H9 (cell line): ENCODE data around the gene RICTOR. TPM values are rescaled to one million over a fixed set of nuclear protein-coding genes. Genes with fewer than 3 reads are reported as not detected.

Experiments used
- DNase-seq: peaks from one replicate; pipeline ENCODE4 v3.0.0-alpha.2; 2017
- H2AFZ ChIP-seq: one replicate; pipeline ENCODE4 v1.6.1; 2013; ENCODE audit warnings: mild to moderate bottlenecking, low read length, control low read depth, moderate library complexity
- H2AK5ac ChIP-seq: 2 replicates; pipeline ENCODE4 v1.6.1; 2013; ENCODE audit warnings: low read length, control low read depth, mixed read lengths; ENCODE audit not compliant: insufficient read length
- H2BK120ac ChIP-seq: one replicate; pipeline ENCODE4 v1.6.1; 2013; ENCODE audit warnings: low read depth, mild to moderate bottlenecking, low read length, control low read depth, inconsistent platforms; ENCODE audit not compliant: poor library complexity, severe bottlenecking
- H2BK12ac ChIP-seq: 2 replicates; pipeline ENCODE4 v1.6.1; 2013; ENCODE audit warnings: low read length, control low read depth, mixed read lengths, low read depth; ENCODE audit not compliant: insufficient read length
- H2BK15ac ChIP-seq: 2 replicates; pipeline ENCODE4 v1.6.1; 2013; ENCODE audit warnings: low read depth, low read length, control low read depth
- H2BK20ac ChIP-seq: one replicate; pipeline ENCODE4 v1.6.1; 2013; ENCODE audit warnings: low read depth, mild to moderate bottlenecking, low read length, control low read depth, inconsistent platforms; ENCODE audit not compliant: poor library complexity, severe bottlenecking
- H2BK5ac ChIP-seq: 2 replicates; pipeline ENCODE4 v1.6.1; 2013; ENCODE audit warnings: low read length, control low read depth, mixed read lengths; ENCODE audit not compliant: insufficient read length
- H3K14ac ChIP-seq: 2 replicates; pipeline ENCODE4 v1.6.1; 2013; ENCODE audit warnings: low read length, control low read depth; ENCODE audit not compliant: insufficient read depth
- H3K18ac ChIP-seq: 2 replicates; pipeline ENCODE4 v1.6.1; 2013; ENCODE audit warnings: low read depth, mild to moderate bottlenecking, mixed read lengths, low read length, control low read depth; ENCODE audit not compliant: insufficient read length
- H3K23ac ChIP-seq: 2 replicates; pipeline ENCODE4 v1.6.1; 2013; ENCODE audit warnings: low read length, control low read depth, mixed read lengths, low read depth; ENCODE audit not compliant: insufficient read length
- H3K23me2 ChIP-seq: 2 replicates; pipeline ENCODE4 v1.6.1; 2013; ENCODE audit warnings: low read depth, mild to moderate bottlenecking, mixed read lengths, low read length, control low read depth; ENCODE audit not compliant: insufficient read length, poor library complexity, severe bottlenecking
- H3K27ac ChIP-seq: 2 replicates; pipeline ENCODE4 v1.5.1; 2013; ENCODE audit warnings: low read length, control low read depth, mixed read lengths, low read depth; ENCODE audit not compliant: insufficient read length
- H3K27me3 ChIP-seq: 2 replicates; pipeline ENCODE4 v1.6.1; 2013; ENCODE audit warnings: low read length, control low read depth, inconsistent platforms; ENCODE audit not compliant: insufficient read depth
- H3K4ac ChIP-seq: 2 replicates; pipeline ENCODE4 v1.6.1; 2013; ENCODE audit warnings: low read depth, mild to moderate bottlenecking, control low read depth, inconsistent platforms, low read length, moderate library complexity
- H3K4me1 ChIP-seq: 2 replicates; pipeline ENCODE4 v1.6.1; 2013; ENCODE audit warnings: low read length, control low read depth, inconsistent platforms; ENCODE audit not compliant: insufficient read depth
- H3K4me2 ChIP-seq: 2 replicates; pipeline ENCODE4 v1.6.1; 2013; ENCODE audit warnings: low read length, control low read depth, mixed read lengths; ENCODE audit not compliant: insufficient read length, insufficient read depth
- H3K56ac ChIP-seq: 2 replicates; pipeline ENCODE4 v1.6.1; 2013; ENCODE audit warnings: low read depth, mild to moderate bottlenecking, mixed read lengths, low read length, control low read depth; ENCODE audit not compliant: insufficient read length
- H3K79me1 ChIP-seq: 2 replicates; pipeline ENCODE4 v1.6.1; 2013; ENCODE audit warnings: low read depth, mild to moderate bottlenecking, moderate library complexity, low read length, control low read depth, inconsistent platforms; ENCODE audit not compliant: insufficient read depth, poor library complexity, severe bottlenecking
- H3K79me2 ChIP-seq: 2 replicates; pipeline ENCODE4 v1.6.1; 2013; ENCODE audit warnings: low read length, control low read depth, inconsistent platforms; ENCODE audit not compliant: insufficient read depth
- H3K9ac ChIP-seq: 2 replicates; pipeline ENCODE4 v1.6.1; 2013; ENCODE audit warnings: low read length, control low read depth, mixed read lengths; ENCODE audit not compliant: insufficient read length; ENCODE audit errors: extremely low read depth
- H3K9me3 ChIP-seq: one replicate; pipeline ENCODE4 v1.6.1; 2013; ENCODE audit warnings: low read depth, low read length, inconsistent platforms; ENCODE audit not compliant: control insufficient read depth
- H3T11ph ChIP-seq: one replicate; pipeline ENCODE4 v1.6.1; 2013; ENCODE audit warnings: mild to moderate bottlenecking, low read length, control low read depth, inconsistent platforms
- H4K20me1 ChIP-seq: one replicate; pipeline ENCODE4 v1.6.1; 2013; ENCODE audit not compliant: control insufficient read depth, insufficient read length, insufficient read depth
- H4K5ac ChIP-seq: 2 replicates; pipeline ENCODE4 v1.6.1; 2013; ENCODE audit warnings: low read depth, mild to moderate bottlenecking, mixed read lengths, low read length, control low read depth; ENCODE audit not compliant: insufficient read length
- H4K8ac ChIP-seq: replicated peaks from 2 replicates; pipeline ENCODE4 v1.6.1; 2013; ENCODE audit warnings: low read length, control low read depth, mixed read lengths, low read depth; ENCODE audit not compliant: insufficient read length
- H4K91ac ChIP-seq: 2 replicates; pipeline ENCODE4 v1.6.1; 2013; ENCODE audit warnings: low read depth, mild to moderate bottlenecking, moderate library complexity, mixed read lengths, low read length, control low read depth; ENCODE audit not compliant: insufficient read length
- H3K27ac Mint-ChIP-seq, 3 experiments: 2 replicates in 2 of 3; 3 replicates in 1 of 3; pipeline ENCODE4 v1.8.0; 2020 to 2021; ENCODE audit warnings: mixed read lengths in 3 of 3, mild to moderate bottlenecking in 1 of 3, moderate library complexity in 1 of 3
- H3K27me3 Mint-ChIP-seq: 2 replicates; pipeline ENCODE4 v1.8.0; 2021; ENCODE audit warnings: low read depth, mild to moderate bottlenecking, moderate library complexity, mixed read lengths
- H3K36me3 Mint-ChIP-seq, 3 experiments: 2 replicates in 2 of 3; 3 replicates in 1 of 3; pipeline ENCODE4 v1.8.0; 2020 to 2021; ENCODE audit warnings: low read depth in 3 of 3, mixed read lengths in 3 of 3; ENCODE audit not compliant: insufficient read depth in 1 of 3
- H3K4me1 Mint-ChIP-seq, 2 experiments: 2 replicates each; pipeline ENCODE4 v1.8.0; 2020; ENCODE audit warnings: mixed read lengths in 2 of 2
- H3K4me3 Mint-ChIP-seq, 2 experiments: 2 replicates in 1 of 2; 3 replicates in 1 of 2; pipeline ENCODE4 v1.8.0; 2020 to 2021; ENCODE audit warnings: mild to moderate bottlenecking in 2 of 2, mixed read lengths in 2 of 2, moderate library complexity in 1 of 2
- H3K9me3 Mint-ChIP-seq, 2 experiments: 2 replicates in 1 of 2; 3 replicates in 1 of 2; pipeline ENCODE4 v1.8.0; 2020; ENCODE audit warnings: mild to moderate bottlenecking in 2 of 2, mixed read lengths in 2 of 2, moderate library complexity in 1 of 2
- WGBS: extraction: QIAGEN DNeasy Blood & Tissue Kit; methylation state at CpG from one replicate; pipeline ENCODE4 v1.1.7; 2013; ENCODE audit warnings: missing lambda C conversion rate, low lambda C conversion rate, mixed read lengths; ENCODE audit not compliant: insufficient read length; ENCODE audit errors: extremely low coverage; 5-methylcytosine and 5-hydroxymethylcytosine counted together
- long read RNA-seq: library from polyadenylated mRNA; unstranded; transcript quantifications from one replicate; pipeline ENCODE4 v2.0.0, GENCODE V29; 2020
- total RNA-seq: library from RNA; stranded (reverse); gene quantifications from 2 replicates; pipeline ENCODE4 v1.2.1, GENCODE V29; 2021
- TF ChIP-seq, protein P1 (sequence below): fragments of 200-600 bp; sonication (generic); conservative IDR thresholded peaks from 3 replicates; pipeline ENCODE4 v1.8.0; 2021; ENCODE audit warnings: antibody characterized with exemption, mild to moderate bottlenecking

The RICTOR gene
- total RNA-seq, result 14.0 and 20.9 TPM in 2 replicates
- long read RNA-seq, partial matches to known transcripts, result 10 of 15 reads
- long read RNA-seq, other reads (novel, unspliced or antisense), result 5 of 15 reads

GRCh38 chr5:39074017-39074814 lies at the start of gene RICTOR:
Gene RICTOR, minus strand, starts transcription at chr5:39074399. Its CDS starts 22 bp downstream, at chr5:39074377.
- Histone ChIP-seq H4K5ac (peak within 1 kb of the TSS; percentile 30), H3K23me2 (peaks cover 7% of the 10 kb centered on the region), H3T11ph (no peak within 1 kb of the TSS), H2BK15ac (peak within 1 kb of the TSS; percentile 62; the same call in 1 of the 2 replicates), H3K4me1 (no peaks in the 10 kb centered on the region), H2BK20ac (no peak within 1 kb of the TSS), H3K27ac (peak within 1 kb of the TSS; percentile 73), H2AK5ac (no peak within 1 kb of the TSS), H3K79me2 (peaks cover 4% of the 10 kb centered on the region; the same call in 1 of the 2 replicates), H3K9me3 (no peaks in the 10 kb centered on the region), H4K20me1 (no peaks in the 10 kb centered on the region), H3K4ac (no peak within 1 kb of the TSS), H2BK120ac (no peak within 1 kb of the TSS), H3K14ac (peak within 1 kb of the TSS; percentile 97), H3K23ac (no peak within 1 kb of the TSS), H3K9ac (peak within 1 kb of the TSS; percentile 98), H2BK12ac (no peak within 1 kb of the TSS), H4K91ac (no peak within 1 kb of the TSS), H3K18ac (peak within 1 kb of the TSS; percentile 97), H2BK5ac (peak within 1 kb of the TSS; percentile 95), H4K8ac (no peak within 1 kb of the TSS), H3K56ac (peak within 1 kb of the TSS; percentile 8), H3K27me3 (no peaks in the 10 kb centered on the region), H3K79me1 (no peaks in the 10 kb centered on the region), H2AFZ (peak within 1 kb of the TSS; percentile 68), H3K4me2 (peak within 1 kb of the TSS; percentile 68)
- no CpG with 5 or more reads among the region's 94 CpGs for WGBS
- Mint-ChIP-seq H3K4me1 (peaks cover 18 to 23% of the 10 kb centered on the region in 2 experiments), H3K9me3 (no peaks in the 10 kb centered on the region), H3K27me3 (no peaks in the 10 kb centered on the region), H3K4me3 (peak within 1 kb of the TSS; percentile 93 to 97), H3K27ac (peak within 1 kb of the TSS; percentile 99), H3K36me3 (no peaks in the 10 kb centered on the region; a peak in 2 of 7 replicates)
- TF ChIP-seq, protein P1, sequence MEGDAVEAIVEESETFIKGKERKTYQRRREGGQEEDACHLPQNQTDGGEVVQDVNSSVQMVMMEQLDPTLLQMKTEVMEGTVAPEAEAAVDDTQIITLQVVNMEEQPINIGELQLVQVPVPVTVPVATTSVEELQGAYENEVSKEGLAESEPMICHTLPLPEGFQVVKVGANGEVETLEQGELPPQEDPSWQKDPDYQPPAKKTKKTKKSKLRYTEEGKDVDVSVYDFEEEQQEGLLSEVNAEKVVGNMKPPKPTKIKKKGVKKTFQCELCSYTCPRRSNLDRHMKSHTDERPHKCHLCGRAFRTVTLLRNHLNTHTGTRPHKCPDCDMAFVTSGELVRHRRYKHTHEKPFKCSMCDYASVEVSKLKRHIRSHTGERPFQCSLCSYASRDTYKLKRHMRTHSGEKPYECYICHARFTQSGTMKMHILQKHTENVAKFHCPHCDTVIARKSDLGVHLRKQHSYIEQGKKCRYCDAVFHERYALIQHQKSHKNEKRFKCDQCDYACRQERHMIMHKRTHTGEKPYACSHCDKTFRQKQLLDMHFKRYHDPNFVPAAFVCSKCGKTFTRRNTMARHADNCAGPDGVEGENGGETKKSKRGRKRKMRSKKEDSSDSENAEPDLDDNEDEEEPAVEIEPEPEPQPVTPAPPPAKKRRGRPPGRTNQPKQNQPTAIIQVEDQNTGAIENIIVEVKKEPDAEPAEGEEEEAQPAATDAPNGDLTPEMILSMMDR, result no peak
- peak; percentile 85 for DNase-seq
